RKO (cell line): ENCODE data around the gene APOM.

Experiments used
- DNase-seq: peaks from one replicate; pipeline ENCODE4 v3.0.0-alpha.2; 2016; ENCODE audit warnings: low spot score

The APOM gene

DNA sequence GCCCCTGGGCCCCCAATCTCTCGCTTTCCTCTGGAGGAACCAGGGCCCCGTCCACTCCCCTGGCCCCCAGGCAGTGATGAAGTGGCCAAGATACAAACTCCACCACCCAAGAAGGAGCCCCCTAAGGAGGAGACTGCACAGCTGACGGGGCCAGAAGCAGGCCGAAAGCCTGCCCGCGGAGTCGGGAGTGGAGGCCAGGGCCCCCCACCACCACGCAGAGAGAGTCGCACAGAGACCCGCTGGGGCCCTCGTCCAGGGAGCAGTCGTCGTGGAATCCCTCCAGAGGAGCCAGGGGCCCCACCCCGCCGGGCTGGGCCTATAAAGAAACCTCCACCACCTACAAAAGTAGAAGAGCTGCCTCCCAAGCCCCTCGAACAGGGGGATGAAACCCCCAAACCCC, 24.5 kb upstream of the APOM start:
- DNase-seq, result no peak

DNA sequence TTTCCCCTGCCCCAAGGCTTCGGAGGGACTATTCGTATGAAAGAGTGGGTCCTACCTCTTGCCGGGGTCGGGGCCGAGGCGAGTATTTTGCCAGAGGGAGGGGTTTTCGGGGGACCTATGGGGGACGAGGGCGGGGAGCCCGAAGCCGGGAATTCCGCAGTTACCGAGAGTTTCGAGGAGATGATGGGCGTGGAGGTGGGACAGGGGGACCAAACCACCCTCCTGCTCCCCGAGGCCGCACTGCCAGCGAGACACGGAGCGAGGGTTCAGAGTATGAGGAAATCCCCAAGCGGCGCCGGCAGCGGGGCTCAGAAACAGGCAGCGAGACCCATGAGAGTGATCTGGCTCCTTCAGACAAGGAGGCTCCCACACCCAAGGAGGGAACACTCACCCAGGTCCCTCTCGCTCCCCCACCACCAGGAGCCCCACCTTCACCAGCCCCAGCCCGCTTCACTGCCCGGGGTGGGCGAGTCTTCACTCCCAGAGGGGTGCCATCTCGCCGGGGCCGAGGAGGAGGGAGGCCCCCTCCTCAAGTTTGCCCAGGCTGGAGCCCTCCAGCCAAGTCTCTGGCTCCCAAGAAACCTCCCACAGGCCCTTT, 23.9 kb upstream of the APOM start:
- peak; percentile 50 for DNase-seq

DNA sequence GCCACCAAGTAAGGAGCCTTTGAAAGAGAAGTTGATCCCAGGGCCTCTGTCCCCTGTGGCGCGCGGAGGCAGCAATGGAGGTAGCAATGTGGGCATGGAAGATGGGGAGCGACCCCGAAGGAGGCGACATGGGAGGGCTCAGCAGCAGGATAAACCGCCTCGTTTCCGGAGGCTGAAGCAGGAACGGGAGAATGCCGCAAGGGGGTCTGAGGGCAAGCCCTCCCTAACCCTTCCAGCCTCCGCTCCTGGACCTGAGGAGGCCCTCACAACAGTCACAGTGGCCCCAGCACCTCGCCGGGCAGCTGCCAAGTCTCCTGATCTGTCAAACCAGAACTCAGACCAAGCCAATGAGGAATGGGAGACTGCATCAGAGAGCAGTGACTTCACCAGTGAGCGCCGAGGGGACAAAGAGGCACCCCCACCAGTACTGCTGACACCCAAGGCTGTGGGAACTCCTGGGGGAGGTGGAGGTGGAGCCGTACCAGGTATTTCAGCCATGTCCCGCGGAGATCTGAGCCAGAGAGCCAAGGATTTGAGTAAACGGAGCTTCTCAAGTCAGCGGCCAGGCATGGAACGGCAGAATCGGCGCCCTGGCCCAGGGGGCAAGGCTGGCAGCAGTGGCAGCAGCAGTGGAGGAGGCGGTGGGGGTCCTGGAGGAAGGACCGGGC, 23.3 kb upstream of the APOM start:
- DNase-seq, result no peak

DNA sequence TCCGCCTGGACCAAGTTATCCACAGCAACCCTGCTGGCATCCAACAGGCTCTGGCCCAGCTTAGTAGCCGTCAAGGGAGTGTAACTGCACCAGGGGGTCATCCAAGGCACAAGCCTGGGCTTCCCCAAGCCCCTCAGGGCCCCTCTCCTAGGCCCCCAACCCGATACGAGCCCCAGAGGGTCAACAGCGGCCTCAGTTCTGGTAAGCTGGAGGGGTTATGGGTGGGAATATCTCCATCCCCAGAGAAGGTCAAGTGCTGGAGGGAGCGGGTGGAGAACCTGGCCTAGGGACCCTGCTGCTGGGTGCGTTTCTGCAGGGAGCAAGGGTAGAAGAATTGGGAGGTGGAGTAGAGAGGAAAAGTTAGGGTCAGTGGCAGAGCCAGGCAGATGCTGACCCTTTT, 22.2 kb upstream of the APOM start:
- no peak for DNase-seq

DNA sequence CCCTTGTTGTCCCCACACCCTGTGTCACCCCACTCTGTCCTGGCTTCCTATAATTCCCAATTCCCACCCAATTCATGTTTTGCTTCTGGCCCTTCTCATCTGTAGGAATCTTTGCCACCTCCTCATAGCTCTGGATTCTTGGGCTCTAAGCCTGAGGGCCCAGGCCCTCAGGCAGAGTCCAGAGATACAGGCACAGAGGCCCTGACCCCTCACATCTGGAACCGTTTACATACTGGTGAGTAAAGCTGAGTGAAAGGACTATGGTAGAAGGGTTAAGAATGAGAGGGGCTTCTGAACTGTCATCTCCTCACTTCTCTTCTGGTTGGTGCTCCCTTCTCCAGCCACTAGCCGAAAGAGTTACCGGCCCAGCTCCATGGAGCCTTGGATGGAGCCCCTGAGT, 21.6 kb upstream of the APOM start:
- DNase-seq, result no peak

DNA sequence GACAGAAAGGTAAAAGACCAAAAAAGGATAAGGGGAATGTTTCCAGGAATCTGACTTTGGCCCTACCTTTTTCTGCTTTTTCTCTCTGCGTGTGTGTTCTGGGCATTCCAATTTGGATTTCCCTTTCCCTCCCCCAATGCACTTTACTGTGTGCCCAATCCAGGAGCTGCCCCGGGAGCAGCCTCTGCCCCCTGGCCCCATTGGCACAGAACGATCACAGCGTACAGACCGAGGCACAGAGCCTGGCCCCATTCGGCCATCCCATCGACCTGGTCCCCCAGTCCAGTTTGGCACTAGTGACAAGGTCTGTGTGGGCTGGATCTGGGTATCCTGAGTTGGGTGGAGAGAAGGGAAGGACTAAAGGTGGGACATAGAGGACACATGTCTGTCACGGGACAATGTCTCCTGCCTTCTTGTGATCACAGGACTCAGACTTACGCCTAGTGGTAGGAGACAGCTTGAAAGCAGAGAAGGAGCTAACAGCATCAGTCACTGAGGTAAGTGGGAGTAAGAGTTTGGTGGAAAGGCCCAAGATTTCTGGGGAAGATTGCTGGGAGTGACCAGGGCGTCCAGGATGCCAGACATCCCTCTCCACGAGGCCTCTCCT, 20.6 kb upstream of the APOM start:
- no peak for DNase-seq

DNA sequence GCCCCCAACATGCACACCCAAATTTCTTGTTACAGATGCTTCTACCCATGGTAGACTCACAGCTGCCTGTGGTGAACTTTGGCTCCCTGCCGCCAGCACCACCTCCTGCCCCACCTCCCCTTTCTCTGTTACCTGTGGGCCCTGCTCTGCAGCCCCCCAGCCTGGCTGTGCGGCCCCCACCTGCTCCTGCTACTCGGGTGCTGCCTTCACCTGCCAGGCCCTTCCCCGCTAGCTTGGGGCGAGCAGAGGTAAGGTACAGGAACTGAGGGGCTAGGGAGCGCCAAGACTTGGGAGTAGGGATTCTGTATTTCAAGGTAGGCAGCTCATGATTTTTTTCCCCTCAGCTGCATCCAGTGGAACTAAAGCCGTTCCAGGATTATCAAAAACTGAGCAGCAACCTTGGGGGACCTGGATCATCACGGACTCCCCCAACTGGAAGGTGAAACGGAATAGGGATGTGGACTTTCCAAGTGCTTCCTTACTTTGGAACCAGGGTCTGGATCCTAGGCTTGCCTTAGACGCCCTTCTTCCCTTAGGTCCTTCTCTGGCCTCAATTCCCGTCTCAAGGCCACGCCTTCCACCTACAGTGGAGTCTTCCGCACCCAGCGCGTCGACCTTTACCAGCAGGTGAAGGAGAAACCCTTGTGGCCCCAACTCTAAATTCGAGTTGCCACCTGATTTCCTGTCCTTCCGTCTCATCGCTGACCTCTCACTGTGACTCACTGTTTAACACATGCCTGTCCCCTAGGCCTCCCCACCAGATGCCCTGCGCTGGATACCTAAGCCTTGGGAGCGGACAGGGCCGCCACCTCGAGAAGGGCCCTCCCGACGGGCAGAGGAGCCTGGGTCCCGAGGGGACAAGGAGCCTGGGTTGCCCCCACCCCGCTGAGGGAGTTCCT, 18.7 kb upstream of the APOM start:
- DNase-seq, result no peak

DNA sequence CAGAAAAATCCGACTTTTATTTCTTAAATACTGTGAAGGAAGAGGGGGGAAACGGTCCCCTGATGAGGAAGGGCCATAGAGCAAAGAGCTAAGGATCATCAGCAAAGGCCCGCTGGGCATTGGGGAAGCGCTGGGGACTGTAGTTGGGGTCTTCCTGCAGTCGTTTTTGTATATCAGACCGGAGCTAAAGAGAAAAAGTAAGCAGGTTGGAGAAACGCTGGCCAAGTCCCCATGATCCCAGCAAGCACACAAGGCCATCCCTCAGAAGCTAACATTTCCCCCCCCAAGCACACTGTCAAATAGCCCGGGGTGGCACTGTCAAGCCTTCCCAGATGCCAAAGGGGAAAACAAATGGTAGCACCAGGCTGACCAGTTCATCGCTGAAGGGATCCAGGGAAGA, 16.7 kb upstream of the APOM start:
- no peak for DNase-seq

DNA sequence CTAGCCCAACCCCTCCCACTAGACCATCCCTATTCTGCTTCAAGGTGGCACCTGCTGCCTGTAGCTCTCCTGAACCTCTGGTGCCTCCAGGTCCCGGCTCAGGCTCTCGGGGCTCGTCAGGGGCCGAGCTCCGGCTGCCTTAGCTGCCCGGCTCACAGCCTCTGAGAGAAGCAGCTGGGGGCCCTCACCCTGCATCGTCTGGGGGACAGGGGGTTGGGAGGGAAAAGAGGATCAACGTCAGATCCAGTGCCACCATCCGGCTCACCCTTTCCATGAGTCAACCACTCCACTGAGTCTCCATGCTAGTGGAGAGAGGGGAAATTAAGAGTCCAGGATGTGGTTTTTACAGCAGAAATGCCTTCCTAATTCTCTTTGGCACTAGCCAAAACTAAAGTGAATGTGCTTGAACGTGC, 16.2 kb upstream of the APOM start:
- DNase-seq, result no peak

DNA sequence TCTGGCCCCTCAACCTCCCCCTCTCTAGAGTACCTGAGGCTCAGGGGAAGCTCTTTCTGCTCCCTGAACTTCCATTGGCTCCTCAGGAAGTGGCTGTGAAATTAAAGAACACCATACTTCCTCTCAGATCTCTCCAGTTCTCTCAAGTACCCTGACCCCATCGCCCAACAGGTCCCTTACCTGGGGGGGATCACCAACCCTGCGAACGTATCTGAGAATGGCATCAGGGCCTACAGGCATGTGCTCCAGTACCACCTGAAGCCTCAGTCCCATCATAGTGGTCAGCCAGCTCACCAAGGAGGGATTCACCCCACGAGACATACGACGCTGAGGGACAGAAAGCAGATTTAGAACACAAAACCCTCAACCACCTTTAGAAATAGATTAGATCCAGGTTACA, 15.1 kb upstream of the APOM start:
- no peak for DNase-seq

DNA sequence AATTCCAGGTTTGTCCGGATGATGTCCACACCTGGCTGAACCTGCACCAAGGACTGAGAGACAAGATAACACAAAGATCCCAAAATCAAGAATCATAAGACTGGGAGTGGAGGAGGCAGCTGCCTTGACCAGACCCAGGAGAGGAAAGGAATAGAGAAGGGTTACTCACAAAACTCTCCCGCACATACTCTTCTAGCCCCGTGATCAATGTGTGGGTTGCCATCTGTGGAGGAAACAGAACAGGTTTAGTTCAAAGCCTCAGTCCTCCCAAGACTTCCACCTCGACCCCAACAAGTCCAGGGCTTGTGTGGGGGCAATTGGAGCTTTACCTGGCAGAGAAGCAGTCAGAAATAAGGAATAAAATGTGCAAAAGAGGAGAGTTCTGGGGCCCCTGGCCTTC, 14.3 kb upstream of the APOM start:
- DNase-seq, result no peak

DNA sequence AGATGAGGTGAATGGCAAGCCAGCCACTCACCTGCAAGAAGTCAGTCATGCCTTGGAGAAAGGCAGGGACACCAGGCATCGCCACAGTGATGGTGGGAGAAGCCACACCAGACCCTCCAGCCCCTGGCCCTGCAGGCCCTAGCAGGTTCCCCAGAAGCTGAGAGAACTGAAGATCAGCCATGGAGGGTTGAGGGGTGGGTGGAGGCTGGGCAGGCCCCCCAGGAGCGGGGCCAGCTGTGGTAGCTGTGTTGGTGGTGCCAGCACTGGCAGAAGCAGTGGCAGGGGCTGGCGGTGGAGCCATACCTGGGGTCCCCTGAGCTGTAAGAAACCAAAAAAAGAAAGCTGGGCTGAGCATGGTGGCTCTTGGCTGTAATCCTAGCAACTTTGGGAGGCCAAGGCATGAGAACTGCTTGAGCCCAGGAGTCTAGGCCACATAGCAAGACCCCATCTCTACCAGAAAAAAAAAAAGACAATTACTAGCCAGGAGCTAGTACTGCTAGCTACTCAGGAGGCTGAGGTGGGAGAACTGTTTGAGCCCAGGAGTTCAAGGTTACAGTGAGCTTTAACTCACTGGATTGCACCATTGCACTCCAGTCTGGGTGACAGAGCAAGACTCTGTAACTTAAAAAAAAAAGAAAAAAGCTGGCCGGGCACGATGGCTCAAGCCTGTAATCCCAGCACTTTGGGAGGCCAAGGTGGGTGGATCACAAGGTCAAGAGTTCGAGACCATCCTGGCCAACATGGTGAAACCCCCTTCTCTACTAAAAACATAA, 12.7 kb upstream of the APOM start:
- no peak for DNase-seq

DNA sequence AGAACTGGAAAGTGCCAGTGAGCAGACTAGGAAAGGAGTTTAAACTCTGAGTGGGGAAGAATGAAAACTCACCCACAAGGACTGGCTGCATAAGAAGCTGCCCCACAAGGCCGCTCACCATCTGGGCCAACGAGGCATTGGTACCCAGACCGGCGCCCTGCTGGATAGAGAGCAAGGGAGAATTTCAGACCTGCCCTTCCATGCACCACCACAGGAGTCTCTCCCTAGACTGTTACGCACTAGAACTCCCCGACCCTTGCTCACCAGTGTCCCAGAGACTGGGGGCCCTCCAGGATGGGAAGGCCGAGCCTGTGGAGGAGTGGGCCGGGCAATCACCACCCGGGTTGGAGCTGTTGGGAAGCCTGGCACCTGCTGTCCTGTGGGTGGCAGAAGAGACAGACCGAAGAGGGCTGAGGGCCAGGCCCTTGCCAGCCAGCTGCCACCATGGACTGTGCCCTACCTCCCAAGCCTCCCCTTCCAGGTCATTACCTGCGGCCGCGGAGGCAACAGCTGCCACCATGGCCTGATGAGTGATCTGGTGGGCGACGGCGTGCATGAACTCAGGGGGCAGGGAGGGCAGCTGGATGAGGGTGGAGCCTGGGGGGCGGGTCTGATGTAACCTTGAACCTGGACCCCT, 11.8 kb upstream of the APOM start:
- DNase-seq, result no peak

DNA sequence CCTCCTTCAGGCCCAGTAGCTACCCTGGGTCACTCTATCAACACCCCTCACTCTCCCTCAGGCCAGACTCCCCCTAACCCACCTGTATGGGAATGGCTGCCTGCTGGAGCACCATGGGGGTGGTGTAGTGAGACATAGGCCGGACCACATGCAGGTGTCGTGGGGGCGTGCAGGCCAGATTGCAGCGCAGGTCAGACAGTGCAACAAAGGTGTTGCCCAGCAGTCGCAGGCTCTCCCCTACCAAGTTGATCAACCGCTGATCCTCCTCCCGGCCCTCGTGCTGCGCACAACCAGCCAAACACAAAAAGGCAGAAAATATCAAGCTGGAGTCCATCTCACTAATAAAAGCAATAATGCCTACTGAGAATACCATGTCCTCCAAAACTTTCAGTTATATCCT, 10.4 kb upstream of the APOM start:
- no peak for DNase-seq

DNA sequence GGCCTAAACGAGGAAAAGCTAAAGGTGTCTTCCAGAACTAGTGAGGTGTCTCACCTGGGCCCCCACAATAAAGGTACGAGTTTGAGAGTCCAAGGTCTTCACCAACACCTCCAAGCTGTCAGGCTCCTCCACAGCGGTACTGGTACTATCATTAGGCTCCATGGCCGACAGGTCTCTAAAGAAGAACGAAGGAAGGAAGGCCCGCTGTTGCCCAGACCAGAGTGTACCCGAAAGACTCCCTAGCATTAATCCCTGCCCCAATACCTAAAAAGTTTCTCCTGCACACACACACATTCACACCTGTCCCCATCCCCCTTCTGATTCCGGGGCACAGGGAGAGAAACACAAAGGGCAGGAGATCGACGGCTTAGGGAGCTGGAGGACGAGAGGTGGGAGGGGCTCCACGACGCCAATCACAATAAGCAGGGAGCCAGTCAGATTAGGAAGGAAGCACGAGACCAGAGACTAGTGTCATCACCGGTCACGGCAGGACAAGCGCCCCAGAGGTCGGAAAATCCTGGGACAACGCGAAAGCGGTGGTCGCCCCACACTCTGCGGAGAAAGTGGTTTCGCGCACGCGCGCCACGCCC, 4.0 kb upstream of the APOM start:
- DNase-seq, result peak; percentile 89

DNA sequence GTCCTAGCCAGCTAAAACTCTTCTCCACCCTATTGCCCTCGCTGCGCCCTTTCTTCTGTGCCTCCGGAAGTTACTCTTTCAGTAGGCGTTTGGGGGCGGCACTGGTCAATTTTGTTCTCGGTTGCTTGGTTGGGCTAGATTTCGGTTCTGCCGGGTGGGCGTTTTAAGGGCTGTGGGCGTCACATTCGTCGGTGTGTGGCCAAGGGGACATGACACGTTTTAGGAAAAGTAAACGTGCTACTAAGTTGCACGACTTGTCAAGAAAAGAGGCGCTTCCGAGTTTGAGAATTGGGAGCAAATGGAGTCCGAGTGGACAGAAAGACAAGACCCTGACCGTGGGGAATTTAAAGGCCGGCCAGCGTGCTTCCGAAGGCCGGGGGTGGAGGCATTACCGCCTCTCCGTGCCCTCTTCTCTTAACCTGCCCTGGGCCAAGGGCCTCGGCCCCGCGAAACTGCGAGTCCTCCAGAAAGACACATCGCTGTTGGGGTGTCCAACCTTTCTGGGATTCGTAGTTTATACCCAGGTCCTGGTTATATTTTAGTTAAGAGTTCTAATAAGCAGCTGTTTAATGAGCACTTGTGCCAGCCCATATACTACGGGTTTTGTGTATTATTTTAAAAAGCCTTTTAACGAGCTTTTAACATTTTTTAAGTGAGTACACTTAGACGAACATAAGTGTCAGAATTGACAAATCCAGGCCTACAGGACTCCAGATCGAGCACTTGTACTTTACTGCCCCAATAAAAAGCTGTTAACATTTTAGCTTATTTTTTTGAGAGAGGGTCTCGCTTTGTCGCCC, 2.6 kb upstream of the APOM start:
- peak; percentile 94 for DNase-seq

DNA sequence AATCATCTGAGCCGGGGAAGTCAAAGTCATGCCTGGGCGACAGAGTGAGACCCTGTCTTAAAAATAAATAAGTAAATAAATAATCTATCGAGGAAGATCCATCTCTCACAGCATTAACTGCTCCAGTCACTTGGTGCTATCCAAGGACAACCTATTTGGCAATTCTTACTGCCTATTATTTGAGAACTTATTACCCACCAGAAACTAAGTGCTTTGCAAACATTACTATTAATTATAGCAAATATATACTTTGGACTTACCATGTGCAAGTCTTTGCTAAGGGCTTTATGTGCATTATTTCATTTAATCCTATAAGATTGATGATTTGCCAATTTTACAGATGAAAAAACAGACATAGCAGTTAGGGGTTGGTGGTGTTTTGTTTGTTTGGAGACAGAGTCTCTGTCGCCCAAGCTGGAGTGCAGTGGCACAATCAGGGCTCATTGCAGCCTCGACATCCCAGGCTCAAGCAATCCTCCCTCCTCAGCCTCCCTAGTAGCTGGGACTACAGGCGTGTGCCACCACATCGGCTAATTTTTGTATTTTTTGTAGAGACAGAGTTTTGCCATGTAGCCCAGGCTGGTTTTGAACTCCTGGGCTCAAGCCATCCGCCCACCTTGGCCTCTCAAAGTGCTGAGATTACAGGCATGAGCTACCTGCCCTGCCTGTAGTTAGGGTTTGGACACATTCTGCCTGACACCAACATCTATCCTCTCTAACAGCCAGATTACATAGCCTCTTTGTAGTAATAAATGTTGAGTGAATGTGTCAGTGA, 933 bp upstream of the APOM start:
- no peak for DNase-seq

DNA sequence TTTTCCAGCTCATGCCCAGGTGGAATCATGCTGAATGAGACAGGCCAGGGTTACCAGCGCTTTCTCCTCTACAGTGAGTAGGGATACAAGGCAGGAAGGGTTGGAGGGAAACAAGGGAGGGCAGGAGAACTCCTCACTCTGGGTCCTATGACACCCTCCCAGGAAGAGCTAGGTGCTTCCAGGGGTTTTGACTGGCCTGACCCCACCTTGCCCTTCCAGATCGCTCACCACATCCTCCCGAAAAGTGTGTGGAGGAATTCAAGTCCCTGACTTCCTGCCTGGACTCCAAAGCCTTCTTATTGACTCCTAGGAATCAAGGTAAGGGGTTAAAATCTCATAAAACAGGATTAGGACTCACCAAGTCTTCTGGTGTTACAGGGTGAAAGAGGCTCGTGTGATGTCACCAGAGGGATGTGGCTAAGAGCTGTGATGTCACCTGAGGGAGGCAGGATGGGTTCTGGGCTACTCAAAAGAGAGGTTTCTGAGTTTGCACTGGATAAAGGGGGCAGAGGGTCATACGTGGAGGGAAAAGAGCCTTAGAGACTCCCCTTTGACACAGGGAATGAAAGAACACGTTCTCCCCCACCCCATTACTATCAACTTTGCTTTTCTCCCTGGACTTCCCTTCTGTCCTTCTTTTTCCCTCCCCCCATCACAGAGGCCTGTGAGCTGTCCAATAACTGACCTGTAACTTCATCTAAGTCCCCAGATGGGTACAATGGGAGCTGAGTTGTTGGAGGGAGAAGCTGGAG, 1.9 kb downstream of the APOM start:
- DNase-seq, result no peak

DNA sequence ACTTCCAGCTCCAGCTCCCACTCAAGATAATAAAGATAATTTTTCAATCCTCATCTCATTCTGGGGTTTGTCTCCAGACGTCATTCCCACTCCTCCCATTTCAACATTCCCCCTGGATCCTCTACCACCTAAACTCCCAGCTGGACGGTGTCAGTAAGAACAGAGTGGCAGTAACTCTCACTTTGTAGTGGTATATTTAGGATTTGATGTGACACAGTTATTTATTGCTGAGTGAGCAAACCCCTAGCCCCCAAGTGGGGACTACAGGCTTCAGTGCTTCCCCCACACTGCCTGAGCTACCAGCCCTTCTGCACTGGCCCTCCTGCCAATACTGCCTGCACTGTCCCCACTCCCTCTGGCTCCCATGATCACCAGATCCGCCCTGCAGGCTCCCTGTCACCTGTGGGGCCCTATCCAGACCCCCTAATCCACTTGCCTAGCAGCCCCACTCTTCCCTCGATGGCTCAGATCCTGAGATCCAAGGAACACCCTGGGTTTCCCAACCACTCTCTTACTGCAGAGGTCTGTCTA, 2.5 kb downstream of the APOM start:
- no peak for DNase-seq
